Breast epithelium (tissue), 4 donors: ENCODE measurements around the gene NECAB3. TPM values are rescaled to one million over a fixed set of nuclear protein-coding genes. Genes with fewer than 3 reads are reported as not detected.

ENCODE experiments used
- DNase-seq, 2 donors: peaks; one replicate each; pipeline ENCODE4 v3.0.0-alpha.2; 2019; ENCODE audit warnings: low spot score in 2 of 2
- H3K27ac ChIP-seq, 2 donors: fragments of 200-600 bp; sonication (generic) in 1 of 2; one replicate each; pipeline ENCODE4 v1.5.1; 2016 to 2019; ENCODE audit warnings: mild to moderate bottlenecking in 1 of 2
- H3K27me3 ChIP-seq, 2 donors: fragments of 200-600 bp; sonication (generic) in 1 of 2; one replicate each; pipeline versions ENCODE4 v1.5.1 to v1.6.0; 2017 to 2019; ENCODE audit warnings: control low read depth in 1 of 2, mild to moderate bottlenecking in 1 of 2
- H3K36me3 ChIP-seq: fragments of 200-600 bp; one replicate; pipeline ENCODE4 v1.5.1; 2019
- H3K4me1 ChIP-seq, 2 donors: fragments of 200-600 bp; sonication (generic); one replicate each; pipeline ENCODE4 v1.5.1; 2016 to 2019; ENCODE audit warnings: control low read depth in 1 of 2
- H3K4me3 ChIP-seq, 3 donors: fragments of 200-600 bp; sonication (generic); 1 replicate in 2 of 3; 2 replicates in 1 of 3; pipeline ENCODE4 v1.5.1; 2016 to 2019; ENCODE audit warnings: mild to moderate bottlenecking in 3 of 3, moderate library complexity in 2 of 3
- H3K9me3 ChIP-seq, 2 donors: fragments of 200-600 bp; sonication (generic) in 1 of 2; one replicate each; pipeline ENCODE4 v1.5.1; 2016 to 2019; ENCODE audit warnings: control low read depth in 1 of 2
- CTCF ChIP-seq, 3 donors: fragments of 450-650 bp; IDR thresholded peaks; one replicate each; pipeline ENCODE4 v1.5.1; 2016 to 2017; ENCODE audit warnings: antibody characterized with exemption in 3 of 3, mild to moderate bottlenecking in 3 of 3, moderate library complexity in 3 of 3
- POLR2A ChIP-seq: fragments of 450-650 bp; IDR thresholded peaks from one replicate; pipeline ENCODE4 v1.6.1; 2016; ENCODE audit warnings: antibody characterized with exemption, mild to moderate bottlenecking, moderate library complexity
- POLR2AphosphoS5 ChIP-seq, 3 donors: sonication (generic); formaldehyde crosslinking; IDR thresholded peaks; one replicate each; pipeline ENCODE4 v1.6.1; 2017; ENCODE audit warnings: antibody characterized with exemption in 3 of 3
- intact Hi-C: fragments of 100-400 bp; cut with DNase I; formaldehyde crosslinking; loops from one replicate; pipeline ENCODE4 v1.15.1; 2023; ENCODE audit warnings: low total_unique reads
- total RNA-seq, 3 donors: library from RNA; depleted of rRNA; stranded (reverse); fragments of >200 nt; gene quantifications; one replicate each; pipeline ENCODE4 v1.1.0, GENCODE V29; 2016

The NECAB3 gene
- total RNA-seq, 3 donors from 2014 or later: 23.4 to 37.3 (median 28.5) TPM

- no peaks in the 10 kb centered on the region for H3K9me3 ChIP-seq
- no peak for DNase-seq
- peaks cover 6 to 8% of the 10 kb centered on the region in 2 donors for H3K4me1 ChIP-seq
- H3K27ac ChIP-seq: peak overlapping the region in 1 of 2 donors; percentile 12
- no peaks in the 10 kb centered on the region for H3K36me3 ChIP-seq
- no peak for TF ChIP-seq CTCF (IDR thresholded peaks at IDR 0.05)
- no peak for TF ChIP-seq POLR2AphosphoS5 (IDR thresholded peaks at IDR 0.05)
- TF ChIP-seq POLR2A: no peak
- no peaks in the 10 kb centered on the region for H3K27me3 ChIP-seq
- peak overlapping the region; percentile 28 to 72 (median 48) for H3K4me3 ChIP-seq
- intact Hi-C loops: no loop called here
Observed at GRCh38 chr20:33685328-33686099, 11.3 kb upstream of the NECAB3 start.

- H3K9me3 ChIP-seq: no peaks in the 10 kb centered on the region
- no peak for DNase-seq
- H3K27me3 ChIP-seq: no peaks in the 10 kb centered on the region
- H3K36me3 ChIP-seq: no peaks in the 10 kb centered on the region
- H3K27ac ChIP-seq: no peak overlapping the region
- no peak overlapping the region for H3K4me3 ChIP-seq
- H3K4me1 ChIP-seq: peaks cover 6 to 8% of the 10 kb centered on the region in 2 donors
- intact Hi-C loops: no loop called here
- TF ChIP-seq POLR2AphosphoS5 (IDR thresholded peaks at IDR 0.05) (no peak), POLR2A (no peak), CTCF (IDR thresholded peaks at IDR 0.05) (no peak)
Observed at GRCh38 chr20:33684533-33685327, 10.5 kb upstream of the NECAB3 start.

GRCh38 chr20:33681728-33682353, 7.6 kb upstream of the NECAB3 start:
- intact Hi-C loops: no loop called here
- H3K27ac ChIP-seq: no peak overlapping the region
- H3K36me3 ChIP-seq: no peaks in the 10 kb centered on the region
- peaks cover 6 to 8% of the 10 kb centered on the region in 2 donors for H3K4me1 ChIP-seq
- H3K9me3 ChIP-seq: no peaks in the 10 kb centered on the region
- TF ChIP-seq POLR2A (no peak), POLR2AphosphoS5 (IDR thresholded peaks at IDR 0.05) (no peak), CTCF (IDR thresholded peaks at IDR 0.05) (no peak)
- no peak for DNase-seq
- no peaks in the 10 kb centered on the region for H3K27me3 ChIP-seq
- no peak overlapping the region for H3K4me3 ChIP-seq

- DNase-seq: no peak
- Histone ChIP-seq H3K27ac (no peak overlapping the region), H3K36me3 (no peaks in the 10 kb centered on the region), H3K4me1 (peaks cover 6 to 8% of the 10 kb centered on the region in 2 donors), H3K9me3 (no peaks in the 10 kb centered on the region), H3K4me3 (no peak overlapping the region), H3K27me3 (no peaks in the 10 kb centered on the region)
- TF ChIP-seq POLR2A (no peak), CTCF (IDR thresholded peaks at IDR 0.05) (no peak), POLR2AphosphoS5 (IDR thresholded peaks at IDR 0.05) (no peak)
- intact Hi-C loops: no loop called here
Observed at GRCh38 chr20:33681288-33681687, 7.1 kb upstream of the NECAB3 start.
